ENCODE measurements around the gene RPL19. TPM values are rescaled to one million over a fixed set of nuclear protein-coding genes. Genes with fewer than 3 reads are reported as not detected.

RPL19 gene
- total and polyA plus RNA-seq, 11 donors, result 836 to 2,599 (median 1,138) TPM

- peak overlapping the region; percentile 32 to 99 (median 72) for H3K4me3 ChIP-seq
- H3K27me3 ChIP-seq, result peaks cover 0 to 24% (median 4%) of the 10 kb centered on the region in 9 donors
- peak overlapping the region in 11 of 12 donors; percentile 55 to 98 (median 92) for H3K27ac ChIP-seq
- H3K9me3 ChIP-seq, result no peaks in the 10 kb centered on the region
- TF ChIP-seq, protein P1, sequence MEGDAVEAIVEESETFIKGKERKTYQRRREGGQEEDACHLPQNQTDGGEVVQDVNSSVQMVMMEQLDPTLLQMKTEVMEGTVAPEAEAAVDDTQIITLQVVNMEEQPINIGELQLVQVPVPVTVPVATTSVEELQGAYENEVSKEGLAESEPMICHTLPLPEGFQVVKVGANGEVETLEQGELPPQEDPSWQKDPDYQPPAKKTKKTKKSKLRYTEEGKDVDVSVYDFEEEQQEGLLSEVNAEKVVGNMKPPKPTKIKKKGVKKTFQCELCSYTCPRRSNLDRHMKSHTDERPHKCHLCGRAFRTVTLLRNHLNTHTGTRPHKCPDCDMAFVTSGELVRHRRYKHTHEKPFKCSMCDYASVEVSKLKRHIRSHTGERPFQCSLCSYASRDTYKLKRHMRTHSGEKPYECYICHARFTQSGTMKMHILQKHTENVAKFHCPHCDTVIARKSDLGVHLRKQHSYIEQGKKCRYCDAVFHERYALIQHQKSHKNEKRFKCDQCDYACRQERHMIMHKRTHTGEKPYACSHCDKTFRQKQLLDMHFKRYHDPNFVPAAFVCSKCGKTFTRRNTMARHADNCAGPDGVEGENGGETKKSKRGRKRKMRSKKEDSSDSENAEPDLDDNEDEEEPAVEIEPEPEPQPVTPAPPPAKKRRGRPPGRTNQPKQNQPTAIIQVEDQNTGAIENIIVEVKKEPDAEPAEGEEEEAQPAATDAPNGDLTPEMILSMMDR (IDR thresholded peaks at IDR 0.05), result no peak
- TF ChIP-seq POLR2A (IDR thresholded peaks at IDR 0.05), result no peak
- no peaks in the 10 kb centered on the region for H3K36me3 ChIP-seq
- WGBS, 4 donors, result 15 to 24% (median 16%) methylated on average over 23 to 25 of the region's 25 CpGs
- DNase-seq (peak; percentile 56 to 68 (median 63)), ATAC-seq (peak; percentile 0 to 28 (median 12))
- intact Hi-C loops (cut with DNase I), result loop anchor here (1.0 to 10.0 kb wide), 14 partner anchors 70 to 400 kb away; partner anchors contain the start of genes LASP1 (in 4 of the 10), FBXO47 (in 2 of the 10) and PSMB3 (in 1 of the 10)
- H3K4me1 ChIP-seq, result peaks cover 0 to 36% (median 17%) of the 10 kb centered on the region in 12 donors
These were observed 47.9 kb upstream of the RPL19 start for GRCh38 chr17:39151943-39152818.

DNA sequence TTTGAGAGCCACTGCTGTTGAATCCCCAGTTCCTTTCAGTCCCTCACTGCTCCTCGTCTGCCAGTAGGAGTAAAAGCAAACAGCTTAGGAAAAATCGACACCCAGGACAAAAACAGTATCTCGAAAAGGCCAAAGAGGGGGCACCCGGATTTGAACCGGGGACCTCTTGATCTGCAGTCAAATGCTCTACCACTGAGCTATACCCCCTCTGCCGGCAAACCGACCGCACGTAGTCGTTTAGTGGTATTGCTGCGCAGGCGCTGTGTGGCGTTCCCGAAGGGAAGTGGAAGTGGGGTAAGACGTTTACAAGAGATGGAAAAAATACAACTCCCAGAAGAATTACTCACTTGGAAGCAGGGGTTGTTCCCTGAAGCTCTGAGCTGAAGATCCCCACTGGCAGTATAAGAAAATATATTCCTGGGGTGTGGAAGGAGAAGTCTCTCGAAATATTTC is 46.5 kb upstream of the RPL19 start:
- WGBS, 4 donors, result 0 to 1% (median 0%) methylated on average over 16 of the region's 16 CpGs
- no peaks in the 10 kb centered on the region for H3K9me3 ChIP-seq
- DNase-seq (peak; percentile 85 to 95 (median 93)), ATAC-seq (peak; percentile 77 to 91 (median 86))
- H3K4me1 ChIP-seq, result peaks cover 0 to 36% (median 15%) of the 10 kb centered on the region in 12 donors
- peak in 1 of 2 donors; percentile 8 for TF ChIP-seq POLR2A (IDR thresholded peaks at IDR 0.05)
- TF ChIP-seq, protein P1 (IDR thresholded peaks at IDR 0.05), result peak in 8 of 12 donors; percentile 9 to 49 (median 29)
- H3K27me3 ChIP-seq, result peaks cover 0 to 24% (median 4%) of the 10 kb centered on the region in 9 donors
- H3K4me3 ChIP-seq, result peak overlapping the region; percentile 59 to 99 (median 76)
- intact Hi-C loops (cut with DNase I), result loop anchor here (1.0 to 10.0 kb wide), 14 partner anchors 71 to 401 kb away; partner anchors contain the start of genes LASP1 (in 4 of the 10), FBXO47 (in 2 of the 10) and PSMB3 (in 1 of the 10)
- no peaks in the 10 kb centered on the region for H3K36me3 ChIP-seq
- H3K27ac ChIP-seq, result peak overlapping the region; percentile 79 to 98 (median 92)

DNA sequence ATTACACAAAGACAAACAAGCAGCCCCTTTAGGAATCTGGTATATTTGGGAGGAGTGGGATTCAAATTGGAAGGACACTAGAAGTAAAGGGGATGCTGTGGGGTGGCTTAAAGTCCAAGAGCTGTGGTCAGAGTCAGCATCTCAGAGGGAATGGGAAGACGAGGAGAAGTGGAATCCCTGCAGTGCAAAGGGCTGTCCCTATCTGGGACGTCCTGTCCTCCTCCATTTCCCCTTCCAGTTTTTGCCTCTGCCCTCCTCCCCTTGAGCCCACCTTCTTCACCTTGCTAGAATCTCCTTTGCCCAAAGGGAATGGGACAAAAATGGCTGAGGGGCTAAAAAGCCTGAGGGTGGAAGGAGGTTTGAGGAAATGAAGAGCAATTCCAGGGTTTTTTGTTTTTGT is 44.4 kb upstream of the RPL19 start:
- peaks cover 0 to 18% (median 4%) of the 10 kb centered on the region in 9 donors for H3K27me3 ChIP-seq
- 26 to 42% (median 37%) methylated on average over 2 of the region's 2 CpGs for WGBS, 4 donors
- intact Hi-C loops (cut with DNase I), result loop anchor here in 3 of 10 donors (10.0 kb wide), 2 partner anchors 89 to 281 kb away; partner anchors contain the start of gene LASP1 (in 2 of the 3)
- no peak for DNase-seq
- no peaks in the 10 kb centered on the region for H3K36me3 ChIP-seq
- H3K27ac ChIP-seq, result no peak overlapping the region
- ATAC-seq, result no peak
- peaks cover 0 to 33% (median 14%) of the 10 kb centered on the region in 12 donors for H3K4me1 ChIP-seq
- TF ChIP-seq, protein P1 (IDR thresholded peaks at IDR 0.05), result no peak
- no peak for TF ChIP-seq POLR2A (IDR thresholded peaks at IDR 0.05)
- no peaks in the 10 kb centered on the region for H3K9me3 ChIP-seq
- no peak overlapping the region for H3K4me3 ChIP-seq

DNA sequence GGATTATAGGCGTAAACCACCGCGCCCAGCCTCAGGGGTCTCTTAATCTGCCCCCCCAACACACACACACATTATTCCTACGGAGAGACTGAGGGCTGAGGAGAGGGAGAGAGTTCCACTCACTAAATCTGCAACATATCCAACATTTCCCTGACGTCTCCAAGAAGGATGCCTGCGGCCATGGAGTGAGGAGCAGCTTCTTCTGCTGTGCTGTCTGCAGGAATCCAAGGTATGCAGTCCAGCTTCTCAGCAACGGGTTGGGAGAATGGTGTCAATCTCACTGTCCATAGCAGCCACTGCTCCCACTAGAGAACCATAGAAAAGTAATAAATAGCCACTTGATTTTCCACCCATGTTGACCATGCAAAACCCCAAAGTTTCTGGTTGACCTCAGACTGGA is 43.6 kb upstream of the RPL19 start:
- no peaks in the 10 kb centered on the region for H3K9me3 ChIP-seq
- H3K36me3 ChIP-seq, result no peaks in the 10 kb centered on the region
- H3K4me3 ChIP-seq, result no peak overlapping the region
- DNase-seq (no peak), ATAC-seq (no peak)
- peaks cover 0 to 10% (median 0%) of the 10 kb centered on the region in 9 donors for H3K27me3 ChIP-seq
- H3K27ac ChIP-seq, result no peak overlapping the region
- peaks cover 0 to 32% (median 12%) of the 10 kb centered on the region in 12 donors for H3K4me1 ChIP-seq
- 62 to 70% (median 66%) methylated on average over 7 of the region's 7 CpGs for WGBS, 4 donors
- TF ChIP-seq, protein P1 (IDR thresholded peaks at IDR 0.05), result no peak
- TF ChIP-seq POLR2A (IDR thresholded peaks at IDR 0.05), result no peak
- intact Hi-C loops (cut with DNase I), result loop anchor here in 3 of 10 donors (10.0 kb wide), 2 partner anchors 88 to 282 kb away; partner anchors contain the start of gene LASP1 (in 2 of the 3)
